GM18511 (cell line): ENCODE results near the gene ITPKB.
"Not testable (repeated sequence)": the region's sequence is repeated elsewhere in the genome, so short reads cannot be mapped to it uniquely, and the experiment has no call there.

Experiments
- ATAC-seq: cut with Tn5 transposase; IDR thresholded peaks from one replicate; pipeline ENCODE4 v1.9.1; 2021; ENCODE audit warnings: mild to moderate bottlenecking, moderate library complexity; ENCODE audit not compliant: unreplicated experiment

Gene ITPKB

DNA sequence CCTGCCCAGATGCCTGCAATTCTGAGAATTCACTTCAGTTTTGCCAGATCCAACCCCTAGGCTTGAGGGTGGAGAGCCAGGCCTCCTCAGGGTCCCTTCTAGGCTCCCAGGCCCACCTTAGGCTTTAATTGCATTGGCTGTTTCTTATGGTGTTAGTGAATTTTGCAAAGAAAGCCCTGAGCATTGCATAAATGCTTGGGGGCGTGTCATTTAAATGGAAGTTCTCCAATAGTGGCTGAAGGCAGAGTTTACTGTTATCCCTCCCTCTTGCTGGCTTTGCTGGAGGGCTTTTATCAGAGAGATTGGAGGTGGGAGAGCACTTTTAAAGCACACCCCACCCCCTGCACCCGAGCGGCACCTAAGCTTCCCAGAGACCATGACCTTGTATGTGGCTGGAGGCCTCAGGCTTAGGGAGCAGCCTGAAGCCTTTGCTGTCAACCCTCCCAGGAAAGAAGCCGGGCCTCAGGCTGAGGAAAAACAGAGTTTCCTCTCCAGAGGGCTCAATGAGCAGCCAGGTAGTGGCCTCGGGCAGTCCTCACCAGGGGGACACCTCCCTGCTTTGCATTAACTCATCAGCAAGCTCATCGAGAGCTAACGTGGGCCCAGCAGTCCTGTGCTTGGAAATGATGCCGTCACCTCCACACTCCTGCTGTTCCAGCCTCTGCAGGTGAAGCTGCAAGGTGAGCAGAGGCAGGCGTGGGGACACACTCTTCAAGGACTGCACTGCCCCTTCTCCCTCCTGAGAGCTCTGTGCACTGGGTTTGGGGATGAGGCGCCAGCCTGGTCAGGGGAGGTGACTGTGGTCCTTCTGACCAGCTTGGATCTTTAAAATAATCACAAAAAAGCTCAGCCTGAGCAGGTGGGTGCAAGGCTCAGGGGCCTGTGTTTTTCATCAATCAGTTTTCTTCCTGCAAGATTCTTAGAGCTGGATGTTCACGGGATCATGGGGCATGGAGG lies 132.5 kb downstream of the ITPKB start:
- no peak for ATAC-seq

GRCh38 chr1:226605318-226605950 lies 133.6 kb downstream of the ITPKB start:
- no peak for ATAC-seq

DNA sequence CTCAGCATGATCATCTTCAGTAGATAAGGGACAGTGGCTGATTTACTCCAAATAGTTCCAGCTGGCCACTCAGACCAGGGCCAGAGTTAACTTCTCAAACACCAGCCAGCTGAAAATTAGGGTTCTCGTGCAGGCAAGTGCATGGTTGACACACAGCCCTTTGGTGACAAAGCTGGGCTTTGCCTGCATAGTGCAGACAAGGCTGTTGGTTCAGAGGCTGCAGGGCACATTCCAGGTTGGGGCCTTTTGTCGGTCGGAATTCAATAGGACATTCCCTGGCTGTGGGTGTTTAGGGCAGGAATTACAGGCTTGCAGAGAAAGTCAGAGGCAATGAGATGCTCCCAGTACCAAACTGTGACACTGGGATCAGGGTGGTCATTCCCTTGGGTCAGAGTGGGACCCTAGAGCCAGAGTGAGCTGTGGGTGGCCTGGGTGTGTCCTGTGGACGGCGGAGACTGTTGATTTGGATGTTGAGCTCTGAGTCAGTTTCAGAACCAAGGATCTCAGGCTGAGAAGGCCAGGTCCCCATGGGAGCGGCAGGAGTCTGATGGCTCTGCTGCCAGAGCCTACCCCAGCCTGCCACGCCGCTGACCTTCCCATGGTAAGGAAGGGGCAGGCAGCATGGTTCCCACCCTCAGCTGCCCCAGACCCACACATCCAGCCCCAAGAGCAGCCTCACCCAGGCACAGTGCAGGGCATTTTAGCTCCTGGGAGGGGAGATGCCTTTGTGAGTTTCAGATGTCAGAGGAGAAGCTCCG lies 134.3 kb downstream of the ITPKB start:
- ATAC-seq, result no peak

DNA sequence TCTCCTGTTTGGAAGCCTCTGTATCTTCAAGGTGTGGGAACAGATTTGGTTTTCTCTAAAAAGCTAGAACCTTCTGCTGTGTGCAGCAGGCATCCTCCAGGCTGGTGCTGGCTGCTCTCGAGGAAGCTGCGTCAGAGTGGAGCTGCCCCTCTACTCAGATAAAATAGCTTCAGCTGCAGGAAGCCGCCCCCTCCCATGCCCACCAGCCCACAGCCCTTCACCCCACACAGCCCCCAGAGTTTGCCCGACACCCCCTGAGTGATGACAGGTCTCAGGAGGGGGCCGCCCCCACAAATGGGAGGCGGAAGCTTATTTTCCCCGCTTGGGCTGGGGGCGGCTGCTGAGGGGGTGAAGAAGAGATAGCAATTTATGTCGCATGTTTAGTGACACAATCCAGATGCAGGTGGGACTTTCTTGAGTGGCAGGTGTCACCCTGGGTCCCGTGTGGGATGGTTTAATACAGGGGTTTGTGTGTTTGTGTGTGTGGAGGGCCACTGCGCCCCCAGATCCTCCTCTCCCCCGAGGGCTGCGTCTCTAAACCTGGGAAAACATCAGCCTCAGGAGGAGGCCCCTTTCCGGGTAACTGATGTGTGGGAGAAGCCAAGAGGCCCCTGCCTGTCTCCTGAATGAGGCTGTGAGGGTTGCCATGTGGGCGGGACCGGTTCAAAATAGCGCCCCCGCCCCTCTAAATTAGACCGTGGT lies 135.1 kb downstream of the ITPKB start:
- ATAC-seq, result no peak

DNA sequence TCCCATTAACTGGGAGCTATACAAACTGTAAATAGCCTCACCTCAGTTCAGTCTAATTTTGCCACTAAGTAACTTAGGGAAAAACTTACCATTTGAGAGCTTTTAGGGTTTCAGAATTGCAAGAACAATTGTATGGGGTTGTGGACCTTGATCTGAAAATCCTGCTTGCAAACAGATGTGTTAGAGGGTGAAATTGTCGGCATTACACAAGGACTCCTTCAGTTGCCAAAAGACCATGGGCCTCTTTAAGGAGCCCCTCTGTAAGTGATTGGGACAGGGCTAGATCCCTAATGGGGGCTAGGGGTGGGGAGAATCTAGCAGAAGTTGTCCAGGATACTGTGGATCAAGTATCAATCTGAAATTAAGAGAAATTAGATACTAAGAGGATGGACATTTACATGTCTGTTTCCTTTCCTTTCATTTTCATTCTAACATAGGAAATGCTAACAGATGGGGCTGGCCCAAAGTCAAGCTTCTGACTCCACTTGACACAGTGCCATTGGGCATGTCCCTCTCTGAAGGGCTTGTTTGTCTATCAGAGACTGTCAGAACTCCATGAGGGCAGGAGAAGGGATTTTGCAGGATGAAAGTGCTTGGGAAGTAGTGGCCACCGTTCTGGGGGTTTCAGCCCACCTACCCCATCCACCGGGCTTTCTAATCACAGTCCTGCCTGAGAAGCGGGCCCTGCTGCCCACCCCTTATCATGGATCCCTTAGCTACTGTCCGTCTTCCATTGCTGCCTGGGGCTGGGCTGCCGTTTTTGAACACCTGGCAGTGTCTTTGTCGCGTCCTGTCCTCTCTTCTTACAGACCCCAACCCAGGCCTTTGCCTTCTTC lies 135.8 kb downstream of the ITPKB start:
- no peak for ATAC-seq

DNA sequence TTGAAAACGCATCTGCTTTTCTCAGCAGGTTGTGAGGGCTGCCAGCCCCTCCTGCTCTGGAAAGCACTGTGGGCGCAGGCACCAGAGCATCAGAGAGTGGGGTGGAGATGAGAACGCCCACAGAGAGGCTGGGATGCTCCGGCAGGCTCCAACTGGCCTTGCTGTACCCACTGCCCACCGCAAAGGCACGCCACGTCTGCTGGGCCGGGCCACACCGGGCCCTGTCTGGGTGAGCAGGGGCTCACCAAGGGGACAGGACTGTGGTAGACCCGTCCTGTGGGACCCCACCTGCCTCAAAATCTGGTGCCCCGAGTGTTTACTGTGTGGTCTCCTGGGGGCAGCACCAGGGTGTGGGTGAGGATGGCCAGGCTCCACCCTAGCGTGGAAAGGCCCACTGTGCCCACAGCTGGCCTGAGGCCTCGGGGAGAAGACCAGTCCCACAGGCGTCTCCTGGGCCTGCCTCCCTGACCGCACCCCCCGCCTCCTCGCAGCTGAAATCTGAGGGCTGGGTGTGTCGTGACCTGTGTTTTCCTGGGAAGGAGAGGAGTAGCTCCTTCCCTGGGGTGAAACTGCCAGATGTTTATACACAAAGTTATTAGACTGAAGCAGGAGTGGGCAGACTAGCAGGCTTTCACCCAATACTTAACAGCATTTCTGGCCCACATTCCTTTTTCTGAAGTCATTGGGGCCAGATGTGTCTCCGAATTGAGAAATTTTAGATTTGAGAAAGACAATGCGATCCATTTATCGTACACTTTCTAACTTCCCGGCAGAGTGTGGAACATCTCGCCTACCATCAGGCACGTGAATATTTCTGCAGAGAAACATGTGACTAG lies 136.7 kb downstream of the ITPKB start:
- no peak for ATAC-seq

DNA sequence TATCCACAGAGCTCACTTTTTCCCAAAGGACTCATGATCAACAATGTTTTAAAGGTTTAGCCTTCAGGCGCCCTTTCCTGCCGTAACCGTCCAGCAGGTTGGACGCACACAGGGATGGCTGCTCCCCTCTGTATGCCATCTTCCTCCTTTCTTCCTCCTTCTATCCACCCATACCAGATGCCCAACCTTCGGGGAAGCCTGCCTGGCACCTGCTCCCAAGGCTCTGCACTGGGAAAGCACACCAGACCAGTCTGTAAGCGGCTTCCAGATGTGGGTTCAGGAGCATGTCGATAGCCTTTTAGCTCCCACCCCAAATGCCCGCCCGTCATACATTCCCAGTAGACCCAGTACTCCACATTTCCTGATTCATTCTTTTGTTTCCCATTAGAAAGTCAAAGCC lies 137.6 kb downstream of the ITPKB start:
- ATAC-seq, result no peak

DNA sequence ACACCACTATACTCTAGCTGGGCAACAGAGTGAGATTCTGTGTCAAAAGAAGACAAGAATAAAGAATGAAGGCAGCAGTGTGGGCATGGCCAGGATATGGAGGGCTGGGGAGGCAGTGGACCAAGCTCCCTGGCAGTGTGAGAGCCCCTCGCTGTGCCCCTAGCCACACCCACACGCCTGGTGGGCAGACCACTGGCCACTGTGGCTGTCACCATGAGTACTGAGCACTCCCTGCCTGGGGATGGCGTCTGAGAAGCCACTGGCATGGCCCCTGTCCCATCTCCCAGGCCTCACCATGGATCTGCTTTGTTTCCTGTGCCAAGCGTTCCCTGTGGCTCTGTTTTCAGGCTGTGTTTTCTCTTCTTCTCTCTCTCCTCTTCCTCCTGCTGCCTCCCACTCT lies 138.8 kb downstream of the ITPKB start:
- no peak for ATAC-seq

- no peak for ATAC-seq
Measured at GRCh38 chr1:226599636-226600238, 139.3 kb downstream of the ITPKB start.

DNA sequence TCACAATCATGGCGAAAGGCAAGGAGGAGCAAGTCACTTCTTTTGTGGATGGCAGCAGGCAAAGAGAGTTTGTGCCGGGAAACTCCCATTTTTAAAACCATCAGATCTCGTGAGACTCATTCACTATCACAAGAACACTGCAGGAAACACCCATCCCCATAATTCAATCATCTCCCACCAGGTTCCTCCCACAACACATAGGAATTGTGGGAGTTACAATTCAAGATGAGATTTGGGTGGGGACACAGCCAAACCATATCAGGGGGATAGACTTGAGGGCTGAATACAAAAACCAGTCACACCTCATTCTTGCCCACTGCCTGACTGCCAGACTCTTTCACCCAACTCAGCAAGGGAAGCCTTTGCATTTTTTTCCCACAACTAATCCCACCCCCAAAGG lies 140.1 kb downstream of the ITPKB start:
- not testable (repeated sequence) for ATAC-seq

- no peak for ATAC-seq
Measured at GRCh38 chr1:226598455-226598849, 140.6 kb downstream of the ITPKB start.

DNA sequence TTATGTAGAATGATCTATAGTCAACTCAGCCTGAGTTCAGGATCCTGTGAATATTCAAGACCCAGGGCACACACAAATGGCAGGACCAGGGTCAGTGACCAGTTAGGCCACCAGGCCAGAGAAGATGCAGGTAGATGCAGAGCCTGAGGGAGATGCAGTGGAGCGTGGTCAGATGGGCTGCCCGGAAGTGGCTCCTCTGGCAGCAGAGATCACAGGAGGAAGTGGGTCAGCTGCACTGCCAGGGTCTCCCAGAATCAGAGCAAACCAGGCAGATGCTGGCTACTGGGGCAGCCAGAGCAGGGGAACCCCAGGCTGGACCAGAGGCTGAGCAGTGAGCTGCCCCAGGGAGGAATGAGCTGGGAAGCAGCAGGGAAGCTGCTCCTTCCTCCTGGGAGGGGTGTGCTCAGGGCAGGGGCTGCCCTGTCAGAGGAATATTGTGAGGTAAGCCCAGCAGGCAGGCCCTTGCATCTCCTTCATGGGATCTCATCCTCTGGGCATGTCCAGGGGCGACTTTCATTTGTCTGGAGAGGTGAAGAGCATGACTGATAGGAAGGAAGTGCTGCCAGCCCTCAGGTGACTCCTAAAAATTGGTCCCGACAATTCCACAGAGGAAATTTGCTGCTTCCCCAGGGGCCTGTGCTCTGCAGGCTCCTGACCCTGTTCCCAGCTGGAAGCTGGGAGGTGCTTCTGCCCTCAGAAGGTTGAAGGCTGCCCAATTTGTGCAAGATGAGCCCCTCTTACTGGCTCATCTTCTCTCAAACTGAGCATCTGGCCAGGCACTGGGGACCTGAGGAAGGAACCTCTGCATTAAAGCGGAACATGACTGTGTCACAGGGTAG lies 141.2 kb downstream of the ITPKB start:
- no peak for ATAC-seq

GRCh38 chr1:226596531-226597165 lies 142.4 kb downstream of the ITPKB start:
- ATAC-seq, result no peak

GRCh38 chr1:226593541-226593940 lies 145.5 kb downstream of the ITPKB start:
- no peak for ATAC-seq

- ATAC-seq, result no peak
Measured at GRCh38 chr1:226590614-226591013, 148.5 kb downstream of the ITPKB start.

DNA sequence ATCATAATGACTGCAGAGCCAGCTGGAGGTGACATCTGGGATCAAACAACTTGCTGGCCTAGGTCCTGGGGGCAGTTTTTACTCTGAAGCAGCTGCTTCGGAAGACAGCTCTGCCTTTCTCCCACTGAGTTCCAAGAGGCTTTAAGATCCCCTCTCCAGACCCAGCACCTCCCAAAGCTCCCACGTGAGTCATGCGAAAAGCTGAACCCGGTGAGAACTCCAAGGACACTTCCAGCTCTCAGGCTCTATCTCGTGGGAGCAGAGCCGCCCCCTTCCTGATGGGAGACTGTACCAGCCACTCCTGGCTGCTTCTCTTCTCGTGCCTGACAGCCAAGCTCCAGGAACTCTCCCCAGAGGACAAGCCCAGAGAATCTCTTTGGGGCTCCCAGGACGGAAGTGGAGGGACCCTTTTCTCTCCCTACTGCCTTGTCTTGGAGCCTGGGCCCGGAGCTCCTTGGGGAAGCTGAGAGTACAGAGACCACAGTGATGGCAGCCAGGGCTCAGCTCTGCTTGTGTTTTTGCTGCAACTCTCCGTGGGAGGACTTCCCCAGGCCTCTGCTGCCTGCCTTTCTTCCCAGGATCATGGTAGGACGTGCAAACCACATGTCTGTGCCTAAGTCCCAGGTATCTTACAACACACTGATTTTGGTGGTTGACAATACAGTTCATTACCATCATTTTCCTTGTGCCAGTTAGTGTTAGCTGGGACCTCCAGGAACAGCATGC lies 149.9 kb downstream of the ITPKB start:
- ATAC-seq, result no peak

DNA sequence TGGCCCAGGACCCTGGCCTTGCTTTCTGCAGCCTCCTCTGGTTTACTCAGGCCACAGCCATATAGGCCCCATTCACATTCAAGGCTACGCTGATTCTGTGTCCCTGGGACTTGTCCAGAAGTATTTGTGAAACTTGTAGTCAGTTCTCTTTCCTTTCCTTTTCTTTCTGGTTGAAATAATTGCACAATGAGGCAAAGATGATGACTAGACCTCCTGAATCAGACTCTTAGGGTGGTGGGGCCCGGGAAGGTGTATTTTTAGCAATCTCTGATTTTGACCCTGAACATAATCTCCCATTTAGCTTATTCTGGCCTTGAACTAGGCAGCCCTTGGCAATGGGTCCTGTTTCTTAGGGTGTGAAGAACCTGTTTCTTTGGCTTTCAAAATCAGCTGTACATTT lies 150.6 kb downstream of the ITPKB start:
- no peak for ATAC-seq
